Upper lobe of right lung (tissue), 1 donor: ENCODE results near the gene OR2T34. TPM values are rescaled to one million over a fixed set of nuclear protein-coding genes. Genes with fewer than 3 reads are reported as not detected.

Experiments
- ATAC-seq: fragments of 200-7000 bp; cut with Tn5 transposase; one replicate; pipeline ENCODE4 v1.9.1; 2020; ENCODE audit warnings: mild to moderate bottlenecking, moderate library complexity
- DNase-seq: peaks from one replicate; pipeline ENCODE4 v3.0.0-alpha.2; 2020
- H3K27ac ChIP-seq: fragments of 200-600 bp; one replicate; pipeline ENCODE4 v1.8.0; 2022
- H3K27me3 ChIP-seq: fragments of 200-600 bp; one replicate; pipeline ENCODE4 v1.8.0; 2022; ENCODE audit warnings: mild to moderate bottlenecking
- H3K36me3 ChIP-seq: fragments of 200-600 bp; one replicate; pipeline ENCODE4 v1.8.0; 2022
- H3K4me1 ChIP-seq: fragments of 200-600 bp; one replicate; pipeline ENCODE4 v1.8.0; 2022
- H3K4me3 ChIP-seq: fragments of 200-600 bp; one replicate; pipeline ENCODE4 v1.8.0; 2022; ENCODE audit warnings: mild to moderate bottlenecking
- H3K9me3 ChIP-seq: fragments of 200-600 bp; one replicate; pipeline ENCODE4 v1.8.0; 2022
- CTCF ChIP-seq: fragments of 200-600 bp; IDR thresholded peaks from one replicate; pipeline ENCODE4 v1.8.0; 2022; ENCODE audit warnings: antibody characterized with exemption
- intact Hi-C: fragments of 100-400 bp; cut with DNase I; formaldehyde crosslinking; loops from one replicate; pipeline ENCODE4 v1.11.0; 2022
- total RNA-seq: library from RNA; stranded (reverse); fragmentation: NEBNext Ultra II Directional; extraction: Animal tissue kit (Norgen Biotek cat#: 25700); gene quantifications from one replicate; pipeline ENCODE4 v1.2.1, GENCODE V29; 2021
- donor health status: DM: no; HTN: yes; CAD: no; lungs with severe emphysema.

OR2T34 gene
- total RNA-seq, 1 donor from 2014 or later: not detected

GRCh38 chr1:248611883-248612414, 37.4 kb upstream of the OR2T34 start:
- TF ChIP-seq CTCF: no peak
- H3K4me3 ChIP-seq: no peak overlapping the region
- no peak overlapping the region for H3K27ac ChIP-seq
- no peak for ATAC-seq
- DNase-seq: no peak
- H3K4me1 ChIP-seq: no peaks in the 10 kb centered on the region
- no peaks in the 10 kb centered on the region for H3K27me3 ChIP-seq
- H3K9me3 ChIP-seq: no peaks in the 10 kb centered on the region
- intact Hi-C loops: no loop called here
- no peaks in the 10 kb centered on the region for H3K36me3 ChIP-seq

GRCh38 chr1:248610301-248610700, 35.7 kb upstream of the OR2T34 start:
- no peak for DNase-seq
- intact Hi-C loops: no loop called here
- Histone ChIP-seq H3K4me1 (no peaks in the 10 kb centered on the region), H3K27ac (no peak overlapping the region), H3K9me3 (no peaks in the 10 kb centered on the region), H3K27me3 (no peaks in the 10 kb centered on the region), H3K36me3 (no peaks in the 10 kb centered on the region), H3K4me3 (no peak overlapping the region)
- no peak for ATAC-seq
- no peak for TF ChIP-seq CTCF

- Histone ChIP-seq H3K4me3 (no peak overlapping the region), H3K27ac (no peak overlapping the region), H3K9me3 (no peaks in the 10 kb centered on the region), H3K36me3 (no peaks in the 10 kb centered on the region), H3K4me1 (no peaks in the 10 kb centered on the region), H3K27me3 (no peaks in the 10 kb centered on the region)
- no peak for ATAC-seq
- DNase-seq: no peak
- TF ChIP-seq CTCF: no peak
- intact Hi-C loops: no loop called here
Measured at GRCh38 chr1:248599396-248599795, 24.8 kb upstream of the OR2T34 start.

DNA sequence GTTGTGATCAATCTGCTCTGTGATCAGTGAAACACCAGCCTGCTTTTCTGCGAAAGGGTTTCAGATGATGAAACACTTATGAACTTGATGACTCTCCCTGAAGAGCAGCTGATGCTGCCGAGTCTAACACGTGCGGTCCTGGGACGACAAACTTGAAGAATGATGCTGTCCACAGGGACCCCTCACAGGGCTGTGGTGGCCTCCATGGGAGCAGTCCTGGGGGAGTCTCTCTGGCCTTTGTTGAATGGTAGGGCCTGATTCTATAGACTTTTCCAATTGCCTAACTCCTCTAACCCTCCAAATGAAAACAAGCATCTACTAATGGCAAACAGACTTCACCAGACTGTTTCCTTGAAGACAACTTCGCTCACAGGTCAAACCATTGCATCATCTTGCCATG, 23.0 kb upstream of the OR2T34 start, which contains the start of gene OR2T10:
OR2T10 (minus strand) TSS at position 112 of the 400 bp plus-strand sequence. CDS start 3,932 bp downstream, outside the sequence.
- DNase-seq (no peak), ATAC-seq (no peak)
- no peaks in the 10 kb centered on the region for H3K4me1 ChIP-seq
- H3K9me3 ChIP-seq: no peaks in the 10 kb centered on the region
- no peaks in the 10 kb centered on the region for H3K36me3 ChIP-seq
- no peak within 1 kb of the TSS for H3K27ac ChIP-seq
- TF ChIP-seq CTCF: no peak
- no peak within 1 kb of the TSS for H3K4me3 ChIP-seq
- intact Hi-C loops: no loop called here
- no peaks in the 10 kb centered on the region for H3K27me3 ChIP-seq

GRCh38 chr1:248596615-248597014, 22.1 kb upstream of the OR2T34 start:
- Histone ChIP-seq H3K4me1 (no peaks in the 10 kb centered on the region), H3K36me3 (no peaks in the 10 kb centered on the region), H3K27ac (no peak overlapping the region), H3K4me3 (no peak overlapping the region), H3K9me3 (no peaks in the 10 kb centered on the region), H3K27me3 (no peaks in the 10 kb centered on the region)
- intact Hi-C loops: no loop called here
- DNase-seq (no peak), ATAC-seq (peak; percentile 45)
- TF ChIP-seq CTCF: no peak

- Histone ChIP-seq H3K9me3 (no peaks in the 10 kb centered on the region), H3K27me3 (no peaks in the 10 kb centered on the region), H3K4me1 (no peaks in the 10 kb centered on the region), H3K36me3 (no peaks in the 10 kb centered on the region), H3K4me3 (no peak overlapping the region), H3K27ac (no peak overlapping the region)
- intact Hi-C loops: no loop called here
- ATAC-seq (no peak), DNase-seq (no peak)
- TF ChIP-seq CTCF: no peak
Measured at GRCh38 chr1:248593226-248593625, 18.7 kb upstream of the OR2T34 start.
